Right hindlimb (tissue), 1 donor: ENCODE data around the gene DOCK3.
"Not testable (repeated sequence)": the region's sequence is repeated elsewhere in the genome, so short reads cannot be mapped to it uniquely, and the experiment has no call there.

Source experiments
- DNase-seq: peaks from one replicate; pipeline ENCODE4 v3.0.0-alpha.2; 2018

Gene DOCK3

GRCh38 chr3:51268132-51268531 lies 593.4 kb downstream of the DOCK3 start:
- no peak for DNase-seq

GRCh38 chr3:51269466-51269865 lies 594.7 kb downstream of the DOCK3 start:
- DNase-seq, result no peak

GRCh38 chr3:51270559-51270958 lies 595.8 kb downstream of the DOCK3 start:
- DNase-seq, result no peak

- no peak for DNase-seq
Measured at GRCh38 chr3:51271172-51271571, 596.4 kb downstream of the DOCK3 start.

GRCh38 chr3:51274052-51274451 lies 599.3 kb downstream of the DOCK3 start:
- DNase-seq, result no peak

- DNase-seq, result no peak
Measured at GRCh38 chr3:51275111-51275805, 600.5 kb downstream of the DOCK3 start.

- no peak for DNase-seq
Measured at GRCh38 chr3:51276046-51276445, 601.3 kb downstream of the DOCK3 start.

GRCh38 chr3:51279448-51279847 lies 604.7 kb downstream of the DOCK3 start:
- DNase-seq, result no peak

- DNase-seq, result no peak
Measured at GRCh38 chr3:51280176-51280575, 605.4 kb downstream of the DOCK3 start.

- DNase-seq, result no peak
Measured at GRCh38 chr3:51282931-51283330, 608.2 kb downstream of the DOCK3 start.

- no peak for DNase-seq
Measured at GRCh38 chr3:51283421-51283820, 608.7 kb downstream of the DOCK3 start.

GRCh38 chr3:51295625-51296024 lies 620.9 kb downstream of the DOCK3 start:
- no peak for DNase-seq

GRCh38 chr3:51297333-51297732 lies 622.6 kb downstream of the DOCK3 start:
- no peak for DNase-seq

- no peak for DNase-seq
Measured at GRCh38 chr3:51304230-51304629, 629.5 kb downstream of the DOCK3 start.

GRCh38 chr3:51306093-51306492 lies 631.4 kb downstream of the DOCK3 start:
- DNase-seq, result no peak

- no peak for DNase-seq
Measured at GRCh38 chr3:51307458-51307857, 632.7 kb downstream of the DOCK3 start.

- DNase-seq, result not testable (repeated sequence)
Measured at GRCh38 chr3:51307945-51308607, 633.3 kb downstream of the DOCK3 start.

GRCh38 chr3:51311055-51311454 lies 636.3 kb downstream of the DOCK3 start:
- DNase-seq, result no peak

- DNase-seq, result no peak
Measured at GRCh38 chr3:51328206-51328605, 653.5 kb downstream of the DOCK3 start.

- DNase-seq, result no peak
Measured at GRCh38 chr3:51330046-51330445, 655.3 kb downstream of the DOCK3 start.

GRCh38 chr3:51332156-51332555 lies 657.4 kb downstream of the DOCK3 start:
- DNase-seq, result no peak

- no peak for DNase-seq
Measured at GRCh38 chr3:51333021-51333420, 658.3 kb downstream of the DOCK3 start.

GRCh38 chr3:51336261-51336660 lies 661.5 kb downstream of the DOCK3 start:
- DNase-seq, result no peak

GRCh38 chr3:51337666-51338065 lies 662.9 kb downstream of the DOCK3 start:
- DNase-seq, result no peak

- no peak for DNase-seq
Measured at GRCh38 chr3:51338632-51339031, 663.9 kb downstream of the DOCK3 start.
